GM23248 (cell line): ENCODE results near the gene SAP30BP.

Experiments
- EZH2 ChIP-seq: fragments of 200-600 bp; sonication (generic); IDR thresholded peaks from 2 replicates; pipeline ENCODE4 v1.6.1; 2018; ENCODE audit warnings: antibody characterized with exemption, mild to moderate bottlenecking; ENCODE audit not compliant: insufficient read depth, poor library complexity, severe bottlenecking
- EZH2phosphoT487 ChIP-seq: fragments of 200-600 bp; sonication (generic); IDR thresholded peaks from 2 replicates; pipeline ENCODE4 v1.6.1; 2018; ENCODE audit warnings: antibody characterized with exemption, moderate library complexity, mild to moderate bottlenecking, low read depth; ENCODE audit not compliant: insufficient read depth

DNA sequence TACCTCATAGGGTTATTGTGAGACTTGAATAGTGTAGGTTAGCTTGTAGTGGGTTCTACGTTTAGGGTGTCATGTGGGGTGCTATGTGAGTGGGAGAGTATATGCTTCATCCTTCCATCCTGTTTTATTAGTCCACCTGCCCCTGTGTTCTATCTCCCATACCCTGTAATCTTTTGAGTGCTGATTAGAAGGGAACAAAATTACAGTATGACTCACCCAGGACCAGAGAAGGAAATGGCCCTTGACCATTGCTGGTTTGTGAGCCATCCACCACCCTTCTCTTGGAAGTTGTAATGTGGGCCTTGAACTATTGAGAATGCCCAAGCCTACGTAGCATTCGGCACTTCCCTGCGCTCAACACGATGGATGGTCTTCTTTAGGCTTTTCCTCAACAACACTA lies 17.1 kb downstream of the SAP30BP start:
- no peak for TF ChIP-seq EZH2
- no peak for TF ChIP-seq EZH2phosphoT487
